Activated naive CD4-positive, alpha-beta T cell treated with anti-CD3 and anti-CD28 coated beads, Interleukin-2, amount 50 U/mL, for 16 hours (primary cell): Measurements from ENCODE around the gene SORL1.
"Not testable (repeated sequence)": the region's sequence is repeated elsewhere in the genome, so short reads cannot be mapped to it uniquely, and the experiment has no call there.

Experiments
- DNase-seq: peaks from one replicate; pipeline ENCODE4 v3.0.0-alpha.2; 2020

SORL1 gene

GRCh38 chr11:121564948-121565684 is 113.0 kb downstream of the SORL1 start:
- no peak for DNase-seq

- no peak for DNase-seq
Measured at GRCh38 chr11:121566279-121567168, 114.4 kb downstream of the SORL1 start.

DNA sequence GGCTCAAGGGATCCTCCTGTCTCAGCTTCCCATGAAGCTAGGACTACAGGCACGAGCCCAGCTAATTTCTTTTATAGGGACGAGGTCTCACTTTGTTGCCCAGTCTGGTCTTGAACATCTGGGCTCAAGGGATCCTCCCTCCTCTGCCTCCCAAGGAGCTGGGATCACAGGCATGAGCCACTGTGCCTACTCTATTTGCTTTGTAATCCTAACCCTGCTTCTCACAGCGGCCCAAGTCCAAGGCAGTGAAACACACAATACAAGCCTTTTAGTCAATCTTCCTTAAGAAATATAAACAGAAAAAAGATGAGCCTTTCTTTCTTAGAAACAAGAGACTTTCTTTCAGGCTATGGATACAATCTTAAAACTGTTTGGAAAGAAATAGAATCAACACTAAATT is 115.9 kb downstream of the SORL1 start:
- no peak for DNase-seq

DNA sequence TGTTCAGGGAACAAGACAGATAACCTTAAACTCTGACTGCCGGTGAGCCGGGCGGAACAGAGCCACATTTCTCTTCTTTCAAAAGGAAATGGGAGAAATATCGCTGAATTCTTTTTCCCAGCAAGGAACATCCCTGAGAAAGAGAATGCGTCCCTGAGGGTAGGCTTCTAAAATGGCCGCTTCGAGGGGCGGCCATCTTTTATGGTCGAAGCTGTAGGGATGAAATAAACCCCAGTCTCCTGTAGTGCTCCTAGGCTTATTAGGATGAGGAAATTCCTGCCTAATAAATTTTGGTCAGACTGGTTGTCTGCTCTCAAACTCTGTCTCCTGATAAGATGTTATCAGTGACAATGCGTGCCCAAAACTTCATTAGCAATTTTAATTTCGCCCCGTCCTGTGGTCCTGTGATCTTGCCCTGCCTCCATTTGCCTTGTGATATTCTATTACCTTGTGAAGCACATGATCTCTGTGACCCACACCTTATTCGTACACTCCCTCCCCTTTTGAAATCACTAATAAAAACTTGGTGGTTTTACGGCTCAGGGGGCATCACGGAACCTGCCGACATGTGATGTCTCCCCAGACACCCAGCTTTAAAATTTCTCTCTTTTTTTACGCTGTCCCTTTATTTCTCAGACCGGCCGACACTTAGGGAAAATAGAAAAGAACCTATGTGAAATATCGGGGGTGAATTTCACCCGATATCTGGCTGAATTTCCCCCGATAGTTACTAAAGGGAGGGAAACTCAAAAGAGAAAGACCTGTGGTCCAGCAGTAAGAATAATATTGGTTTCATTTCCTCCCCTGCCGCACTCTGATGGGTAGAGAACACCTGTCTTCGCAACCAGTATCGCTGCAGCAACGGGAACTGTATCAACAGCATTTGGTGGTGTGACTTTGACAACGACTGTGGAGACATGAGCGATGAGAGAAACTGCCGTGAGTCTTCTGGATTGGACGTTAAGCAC is 117.5 kb downstream of the SORL1 start:
- not testable (repeated sequence) for DNase-seq

- DNase-seq, result no peak
Measured at GRCh38 chr11:121570453-121570852, 118.3 kb downstream of the SORL1 start.

- no peak for DNase-seq
Measured at GRCh38 chr11:121571506-121571905, 119.4 kb downstream of the SORL1 start.

DNA sequence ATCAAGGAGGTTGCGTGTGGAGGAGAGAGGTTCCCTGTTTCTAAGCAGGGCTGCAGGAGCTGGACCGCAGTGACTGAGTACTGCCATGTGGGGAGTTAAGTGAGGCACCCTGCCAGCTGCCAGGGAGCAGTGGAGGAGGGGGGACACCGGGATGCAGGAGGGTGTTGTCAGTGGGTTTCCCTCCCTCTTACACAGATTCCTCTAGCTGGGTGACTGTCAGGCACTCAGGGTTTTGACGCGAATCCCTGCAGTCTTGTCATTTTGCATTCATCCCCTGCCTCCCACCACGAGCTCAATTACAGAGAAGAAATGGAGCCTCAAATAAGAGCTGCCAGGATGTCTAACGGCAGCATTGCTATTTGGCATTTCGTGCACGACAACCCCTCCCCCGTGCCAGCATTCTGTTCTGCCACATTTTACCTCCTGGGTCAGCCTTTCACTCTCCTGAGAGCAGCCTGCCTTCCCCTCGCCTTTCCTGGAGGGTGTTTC is 120.5 kb downstream of the SORL1 start:
- DNase-seq, result no peak

DNA sequence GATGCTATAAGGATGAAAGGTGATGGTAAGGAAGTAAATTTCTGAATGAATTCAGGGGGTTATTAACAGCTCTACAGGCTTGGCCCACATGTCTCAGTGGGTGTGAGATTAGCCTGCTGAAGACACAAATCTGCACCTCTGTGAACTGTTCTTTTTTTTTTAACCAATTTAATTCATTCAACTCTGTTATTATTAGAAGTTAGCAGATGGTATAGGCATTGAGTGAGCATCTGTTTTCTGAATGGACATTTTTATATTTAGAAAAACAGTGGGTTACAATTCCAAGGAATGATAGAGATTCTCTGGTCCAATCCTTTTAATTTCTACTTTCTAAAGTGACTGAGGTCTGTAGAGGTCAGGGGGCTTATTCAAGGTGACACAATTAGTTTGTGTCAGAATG is 122.7 kb downstream of the SORL1 start:
- no peak for DNase-seq

DNA sequence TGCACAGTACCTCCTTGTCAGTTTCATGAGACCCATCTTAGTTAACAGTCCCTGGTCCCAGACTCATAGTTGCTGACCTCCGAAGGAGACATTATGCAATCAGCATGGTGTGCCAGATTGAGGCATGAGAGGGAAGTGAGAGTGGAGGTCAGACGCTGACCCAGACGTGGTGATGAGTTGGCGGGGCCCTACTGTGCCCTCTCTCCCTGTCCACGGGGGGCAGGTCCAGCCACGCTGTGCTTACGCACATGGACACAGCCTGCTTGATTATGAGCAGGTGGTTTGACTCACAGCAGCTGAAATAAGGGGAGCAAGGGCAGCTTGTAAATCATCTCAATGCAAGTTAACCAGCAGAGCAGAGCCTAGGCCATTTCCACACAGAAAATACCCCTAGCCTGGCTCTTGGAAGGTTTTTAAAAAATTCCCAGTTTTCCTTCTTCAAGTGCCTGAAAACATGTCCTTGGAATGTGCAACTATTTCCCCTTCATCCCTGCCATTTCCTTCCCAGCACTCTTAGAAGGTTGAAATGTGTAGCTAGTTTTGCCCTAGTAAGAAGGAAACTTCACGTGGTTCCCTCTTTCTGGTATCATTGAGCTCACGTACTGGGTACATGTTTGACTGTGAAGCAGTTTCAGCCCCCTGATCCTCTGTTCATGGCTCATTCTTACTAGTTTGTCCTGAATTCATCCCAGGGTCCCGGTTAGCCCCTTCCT is 123.3 kb downstream of the SORL1 start:
- no peak for DNase-seq

DNA sequence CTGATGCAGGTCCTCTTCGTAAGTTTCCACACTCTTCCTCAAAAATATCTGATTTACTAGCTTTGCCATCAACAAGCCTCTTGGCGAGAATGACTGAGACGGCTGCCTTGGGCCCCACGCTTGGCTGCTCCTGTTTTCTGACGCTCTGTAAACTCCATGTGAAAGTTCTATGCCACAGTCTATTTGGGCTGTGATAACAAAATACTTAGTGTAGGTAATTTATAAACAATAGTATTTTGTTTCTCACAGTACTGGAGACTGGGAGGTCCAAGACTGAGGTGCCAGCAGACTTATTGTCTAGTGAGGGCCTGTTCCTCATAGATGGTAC is 123.8 kb downstream of the SORL1 start:
- no peak for DNase-seq

GRCh38 chr11:121576531-121576930 is 124.4 kb downstream of the SORL1 start:
- DNase-seq, result no peak

GRCh38 chr11:121577106-121577848 is 125.2 kb downstream of the SORL1 start:
- no peak for DNase-seq

DNA sequence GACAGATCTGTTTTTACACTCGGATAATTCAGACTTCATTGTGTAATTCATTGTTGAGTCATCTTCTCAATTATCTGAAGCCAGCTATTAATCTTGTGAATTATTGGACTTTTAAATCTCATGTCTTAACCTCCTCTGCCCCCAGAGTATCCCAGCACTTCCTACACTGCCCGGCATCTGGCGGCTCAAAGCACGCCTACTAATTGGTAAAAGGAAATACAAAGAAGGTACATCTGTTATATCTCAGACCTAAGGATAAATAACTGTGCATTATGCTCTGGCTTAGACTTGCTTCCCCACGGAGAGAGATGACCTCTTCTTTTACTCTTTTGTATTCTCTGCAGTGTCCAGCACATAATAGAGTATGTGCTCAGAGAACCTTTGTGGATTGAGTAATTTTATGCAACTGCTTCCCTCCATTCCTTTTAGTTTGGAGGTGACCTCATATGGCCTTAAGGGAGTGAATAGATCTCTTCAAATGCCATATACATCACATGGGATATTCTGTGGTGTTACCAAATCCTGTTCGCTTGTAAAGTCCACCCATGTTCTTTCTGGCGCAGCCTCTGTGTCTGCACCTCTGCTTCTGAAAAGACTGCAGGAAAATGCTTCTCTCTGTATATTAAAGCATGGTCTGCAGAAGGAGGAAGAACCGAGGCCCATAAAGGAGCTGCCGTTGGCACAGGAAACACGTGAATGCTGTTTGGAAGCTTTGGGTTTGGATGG is 126.3 kb downstream of the SORL1 start:
- DNase-seq, result no peak

DNA sequence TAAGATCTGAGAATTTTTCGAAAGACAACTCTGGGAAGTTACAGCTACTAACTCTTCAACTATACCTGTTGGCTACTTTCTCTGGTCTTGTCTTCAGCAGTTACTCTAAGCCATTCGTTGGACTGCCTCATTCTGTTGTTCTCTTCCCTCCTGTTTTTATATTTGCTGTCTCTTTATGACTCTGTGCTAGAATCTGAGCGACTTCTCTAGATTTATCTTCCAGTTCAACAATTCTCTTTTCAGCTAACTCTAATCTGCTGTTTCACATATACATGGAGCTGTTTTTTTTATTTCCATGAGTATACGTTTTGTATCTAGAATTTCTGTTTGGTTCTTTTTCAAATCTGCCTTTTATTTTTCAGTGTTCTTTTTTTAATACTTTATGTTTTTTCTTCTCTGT is 128.0 kb downstream of the SORL1 start:
- no peak for DNase-seq

DNA sequence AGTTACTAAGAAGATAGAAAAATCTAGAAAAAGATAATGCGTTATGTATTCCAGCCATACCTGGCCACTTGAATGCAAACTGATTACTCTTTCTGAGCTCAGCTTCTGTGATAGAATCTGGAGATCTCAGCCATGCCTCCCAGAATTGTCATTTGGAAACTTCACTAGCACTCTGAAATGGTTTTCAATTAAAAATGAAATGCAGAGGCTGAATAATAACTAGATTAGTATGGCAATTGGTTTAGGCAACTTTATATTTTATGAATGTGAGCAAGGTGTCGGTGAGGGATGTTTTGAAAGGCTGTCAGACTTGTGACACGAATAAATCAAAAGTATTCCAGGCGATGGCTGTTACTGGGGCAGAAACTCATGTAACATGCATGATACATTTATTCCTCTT is 129.5 kb downstream of the SORL1 start:
- no peak for DNase-seq

- no peak for DNase-seq
Measured at GRCh38 chr11:121582296-121582695, 130.2 kb downstream of the SORL1 start.

- DNase-seq, result no peak
Measured at GRCh38 chr11:121583825-121584224, 131.7 kb downstream of the SORL1 start.

DNA sequence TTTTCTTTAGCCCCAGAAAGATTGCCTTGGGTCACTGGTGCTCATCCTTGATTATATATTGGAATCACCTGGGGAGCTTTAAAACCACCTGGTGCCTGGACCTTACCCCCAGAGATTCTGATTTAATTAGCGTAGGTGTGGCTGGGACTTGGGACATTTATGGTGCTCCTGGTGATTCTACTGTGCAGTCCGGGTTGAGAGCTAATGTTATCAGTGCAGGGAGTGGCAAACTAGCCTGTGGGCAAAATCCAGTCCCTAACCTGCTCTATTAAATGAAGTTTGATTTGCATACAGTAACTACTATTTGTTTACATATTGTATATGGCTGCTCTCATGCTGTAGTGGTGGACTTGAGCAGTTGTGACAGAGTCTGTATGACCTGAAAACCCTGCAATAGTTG is 134.6 kb downstream of the SORL1 start:
- no peak for DNase-seq

GRCh38 chr11:121587182-121587581 is 135.1 kb downstream of the SORL1 start:
- no peak for DNase-seq

GRCh38 chr11:121588747-121589146 is 136.6 kb downstream of the SORL1 start:
- DNase-seq, result no peak
